ENCODE results near the gene LMNB1. TPM values are rescaled to one million over a fixed set of nuclear protein-coding genes. Genes with fewer than 3 reads are reported as not detected.

LMNB1 gene
- total RNA-seq, 1 donor from 2014 or later: 3.9 TPM

- DNase-seq (ENCODE audit: low read depth) (peak; percentile 68), FAIRE-seq (no peak)
- TF ChIP-seq CTCF (IDR thresholded peaks at IDR 0.05; ENCODE audit: insufficient read depth, low read length, severe bottlenecking): no peak
- Histone ChIP-seq H3K36me3 (ENCODE audit: control insufficient read depth, insufficient read depth, low read length) (no peaks in the 10 kb centered on the region), H3K27me3 (ENCODE audit: control insufficient read depth, insufficient read depth, low read length) (peaks cover 3% of the 10 kb centered on the region), H3K4me3 (ENCODE audit: low read depth, low read length) (no peak overlapping the region)
Observed at GRCh38 chr5:126871441-126871840, 94.5 kb downstream of the LMNB1 start.

- TF ChIP-seq CTCF (IDR thresholded peaks at IDR 0.05; ENCODE audit: insufficient read depth, low read length, severe bottlenecking): no peak
- no peak for FAIRE-seq
- H3K27me3 ChIP-seq (ENCODE audit: control insufficient read depth, insufficient read depth, low read length): peaks cover 3% of the 10 kb centered on the region
Observed at GRCh38 chr5:126872561-126873354, 95.8 kb downstream of the LMNB1 start.

GRCh38 chr5:126875303-126875785 lies 98.4 kb downstream of the LMNB1 start:
- Histone ChIP-seq H3K27me3 (ENCODE audit: control insufficient read depth, insufficient read depth, low read length) (no peaks in the 10 kb centered on the region), H3K4me3 (ENCODE audit: low read depth, low read length) (no peak overlapping the region), H3K36me3 (ENCODE audit: control insufficient read depth, insufficient read depth, low read length) (no peaks in the 10 kb centered on the region)
- FAIRE-seq (no peak), DNase-seq (ENCODE audit: low read depth) (no peak)
- no peak for TF ChIP-seq CTCF (IDR thresholded peaks at IDR 0.05; ENCODE audit: insufficient read depth, low read length, severe bottlenecking)

More at GRCh38 chr5:126872561-126873354, 95.8 kb downstream of the LMNB1 start:
- no peak for DNase-seq (ENCODE audit: low read depth)
- Histone ChIP-seq H3K36me3 (ENCODE audit: control insufficient read depth, insufficient read depth, low read length) (no peaks in the 10 kb centered on the region), H3K4me3 (ENCODE audit: low read depth, low read length) (no peak overlapping the region)

- DNase-seq (ENCODE audit: low read depth): no peak
- no peak for TF ChIP-seq CTCF (IDR thresholded peaks at IDR 0.05; ENCODE audit: insufficient read depth, low read length, severe bottlenecking)
- H3K27me3 ChIP-seq (ENCODE audit: control insufficient read depth, insufficient read depth, low read length): no peaks in the 10 kb centered on the region
- H3K36me3 ChIP-seq (ENCODE audit: control insufficient read depth, insufficient read depth, low read length): no peaks in the 10 kb centered on the region
- FAIRE-seq: no peak
- no peak overlapping the region for H3K4me3 ChIP-seq (ENCODE audit: low read depth, low read length)
Observed at GRCh38 chr5:126877602-126878001, 100.7 kb downstream of the LMNB1 start.

GRCh38 chr5:126878085-126878484 lies 101.1 kb downstream of the LMNB1 start:
- FAIRE-seq (no peak), DNase-seq (ENCODE audit: low read depth) (no peak)
- no peak overlapping the region for H3K4me3 ChIP-seq (ENCODE audit: low read depth, low read length)
- H3K27me3 ChIP-seq (ENCODE audit: control insufficient read depth, insufficient read depth, low read length): no peaks in the 10 kb centered on the region
- no peaks in the 10 kb centered on the region for H3K36me3 ChIP-seq (ENCODE audit: control insufficient read depth, insufficient read depth, low read length)
- TF ChIP-seq CTCF (IDR thresholded peaks at IDR 0.05; ENCODE audit: insufficient read depth, low read length, severe bottlenecking): no peak

Data from bronchial epithelial cell (primary cell).